ENCODE measurements around the gene KBTBD12. TPM values are rescaled to one million over a fixed set of nuclear protein-coding genes. Genes with fewer than 3 reads are reported as not detected.

KBTBD12 gene
- total and polyA plus RNA-seq, 2 donors (not counting 3 experiments of a cell fraction or from before 2014, with no cell fraction given) = not detected

- dilution Hi-C loops (cut with MboI; ENCODE audit: extremely low pct_ligation_motif_present, low sequenced_read_pairs) (no loop called here), intact Hi-C loops (cut with micrococcal nuclease) (no loop called here)
- CTCF ChIA-PET = no interaction called here
- Histone ChIP-seq H3K9me1 (replicated peaks; ENCODE audit: control insufficient read depth, extremely low read depth, insufficient read depth, low read length) (no peaks in the 10 kb centered on the region), H3K79me2 (ENCODE audit: control insufficient read depth, insufficient read depth, low read length) (no peaks in the 10 kb centered on the region), H3K9ac (replicated peaks; ENCODE audit: extremely low read depth, insufficient read depth, low read length) (no peak overlapping the region), H3K36me3 (ENCODE audit: control insufficient read depth in 2 of 2, extremely low read depth in 1 of 2, insufficient read depth in 2 of 2, low read length in 2 of 2) (no peaks in the 10 kb centered on the region), H4K20me1 (replicated peaks; ENCODE audit: control insufficient read depth, extremely low read depth, insufficient read depth, low read length) (no peaks in the 10 kb centered on the region), H3K4me1 (ENCODE audit: control insufficient read depth, extremely low read depth, insufficient read depth, low read length) (no peaks in the 10 kb centered on the region), H3K4me3 (replicated peaks in 1 of 3; ENCODE audit: insufficient read depth in 1 of 3, low read depth in 1 of 3, low read length in 3 of 3) (no peak overlapping the region), H3K27me3 (ENCODE audit: control insufficient read depth in 2 of 2, insufficient read depth in 2 of 2, low read length in 2 of 2) (peaks cover 6 to 49% of the 10 kb centered on the region in 2 experiments), H3K4me2 (ENCODE audit: insufficient read depth, low read length) (no peak overlapping the region), H2AFZ (ENCODE audit: low read depth, low read length) (no peak overlapping the region), H3K9me3 (replicated peaks; ENCODE audit: control insufficient read depth, insufficient read depth, low read length) (no peaks in the 10 kb centered on the region), H3K27ac (ENCODE audit: insufficient read depth, low read depth, low read length) (no peak overlapping the region)
- no peak for FAIRE-seq
- no TSS peak for BruUV-seq (replicated peaks)
- TF ChIP-seq FOS (IDR thresholded peaks at IDR 0.05; ENCODE audit: borderline replicate concordance, insufficient read depth, low read length) (no peak), JUN (IDR thresholded peaks at IDR 0.05; ENCODE audit: borderline replicate concordance, insufficient read depth, insufficient read length, low read depth) (no peak), CTCF (IDR thresholded peaks at IDR 0.05; ENCODE audit: extremely low read depth in 1 of 2, insufficient read depth in 1 of 2, low read depth in 1 of 2, low read length in 2 of 2) (no peak), POLR2AphosphoS5 (IDR thresholded peaks at IDR 0.05; ENCODE audit: insufficient read depth, low read depth, low read length) (no peak), GATA2 (IDR thresholded peaks at IDR 0.05; ENCODE audit: insufficient read depth, insufficient read length, low read depth, low read length) (no peak), MYC (IDR thresholded peaks at IDR 0.05; ENCODE audit: low read depth, low read length) (no peak), POLR2A (IDR thresholded peaks at IDR 0.05; ENCODE audit: low read depth, low read length) (no peak), EZH2 (IDR thresholded peaks at IDR 0.05; ENCODE audit: borderline replicate concordance, low read depth, low read length, severe bottlenecking) (no peak)
- TF ChIP-seq, protein P1, sequence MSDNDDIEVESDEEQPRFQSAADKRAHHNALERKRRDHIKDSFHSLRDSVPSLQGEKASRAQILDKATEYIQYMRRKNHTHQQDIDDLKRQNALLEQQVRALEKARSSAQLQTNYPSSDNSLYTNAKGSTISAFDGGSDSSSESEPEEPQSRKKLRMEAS (IDR thresholded peaks at IDR 0.05; ENCODE audit: insufficient read depth, insufficient read length) = no peak
- no peak for DNase-seq (ENCODE audit: low read depth, low spot score)
- POLR2A ChIA-PET = no interaction called here
Observed at GRCh38 chr3:127940116-127940515, 25.1 kb downstream of the KBTBD12 start.
